Parathyroid adenoma (tissue), 2 donors: ENCODE results near the gene MRC1.
"Not testable (repeated sequence)": the region's sequence is repeated elsewhere in the genome, so short reads cannot be mapped to it uniquely, and the experiment has no call there.

Experiments
- H2AFZ ChIP-seq: fragments of 300-600 bp; sonication (generic); one replicate; pipeline ENCODE4 v1.7.0; 2017; ENCODE audit warnings: antibody characterized with exemption, mild to moderate bottlenecking
- H3K27ac ChIP-seq: fragments of 300-600 bp; sonication (generic); one replicate; pipeline ENCODE4 v1.7.0; 2017
- H3K27me3 ChIP-seq: fragments of 300-600 bp; sonication (generic); one replicate; pipeline ENCODE4 v1.7.0; 2017; ENCODE audit warnings: low read length; ENCODE audit not compliant: control insufficient read depth, insufficient read depth
- H3K36me3 ChIP-seq: fragments of 300-600 bp; sonication (generic); one replicate; pipeline ENCODE4 v1.7.0; 2017; ENCODE audit warnings: low read length; ENCODE audit not compliant: control insufficient read depth, insufficient read depth
- H3K4me1 ChIP-seq: fragments of 300-600 bp; sonication (generic); one replicate; pipeline ENCODE4 v1.7.0; 2017; ENCODE audit warnings: control low read depth
- H3K4me2 ChIP-seq: fragments of 300-600 bp; sonication (generic); one replicate; pipeline ENCODE4 v1.7.0; 2017; ENCODE audit warnings: low read length
- H3K4me3 ChIP-seq: fragments of 300-600 bp; sonication (generic); one replicate; pipeline ENCODE4 v1.7.0; 2017; ENCODE audit warnings: low read depth, low read length
- H3K79me2 ChIP-seq: fragments of 300-600 bp; sonication (generic); one replicate; pipeline ENCODE4 v1.7.0; 2017; ENCODE audit warnings: control low read depth
- H3K9ac ChIP-seq: fragments of 300-600 bp; sonication (generic); one replicate; pipeline ENCODE4 v1.7.0; 2017; ENCODE audit warnings: mild to moderate bottlenecking
- H3K9me3 ChIP-seq: fragments of 300-600 bp; sonication (generic); one replicate; pipeline ENCODE4 v1.7.0; 2017; ENCODE audit warnings: low read length; ENCODE audit not compliant: control insufficient read depth
- CTCF ChIP-seq: fragments of 300-600 bp; sonication (generic); IDR thresholded peaks from one replicate; pipeline ENCODE4 v1.7.0; 2017; ENCODE audit warnings: antibody characterized with exemption, mild to moderate bottlenecking
- donor health status: primary hyperparathyroidism.

The MRC1 gene

GRCh38 chr10:17923728-17924127 is 114.6 kb downstream of the MRC1 start:
- H3K27me3 ChIP-seq: no peaks in the 10 kb centered on the region
- no peaks in the 10 kb centered on the region for H3K36me3 ChIP-seq
- H3K4me1 ChIP-seq: no peaks in the 10 kb centered on the region
- no peak overlapping the region for H3K4me3 ChIP-seq
- no peak overlapping the region for H2AFZ ChIP-seq
- no peak for TF ChIP-seq CTCF
- no peak overlapping the region for H3K4me2 ChIP-seq
- no peaks in the 10 kb centered on the region for H3K79me2 ChIP-seq
- H3K9me3 ChIP-seq: no peaks in the 10 kb centered on the region
- H3K9ac ChIP-seq: no peak overlapping the region
- no peak overlapping the region for H3K27ac ChIP-seq

DNA sequence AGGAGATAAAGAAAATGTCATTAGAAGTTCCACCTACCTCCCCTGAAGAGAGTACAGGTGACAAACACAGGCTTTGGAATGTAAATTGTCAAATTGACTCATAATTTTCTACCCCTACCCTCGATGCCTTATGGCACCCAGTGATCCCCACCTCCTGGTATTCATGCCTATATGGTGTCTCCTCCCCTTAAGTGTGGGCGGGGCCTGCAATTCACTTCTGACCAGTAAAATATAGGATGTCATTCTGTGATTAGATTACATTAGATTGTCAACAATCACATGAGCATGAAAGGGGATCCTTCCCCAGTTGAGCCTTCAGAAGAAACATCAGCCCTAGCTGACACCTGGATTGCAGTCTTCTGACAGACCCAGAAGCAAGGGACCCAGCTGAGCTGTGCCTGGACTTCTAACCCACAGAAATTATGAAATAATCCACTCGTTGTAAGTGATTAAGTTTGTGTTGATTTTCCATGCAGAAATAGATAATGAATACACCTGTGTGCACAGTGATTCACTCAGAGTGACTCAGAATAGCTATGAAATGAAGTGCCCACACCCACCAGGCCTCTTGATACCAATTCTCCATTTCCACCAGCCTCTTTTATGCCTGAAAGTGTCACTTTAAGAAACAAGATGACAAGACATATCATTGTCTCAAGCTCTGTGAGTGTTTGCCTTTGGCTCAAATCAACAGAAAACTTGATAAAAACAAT is 134.0 kb downstream of the MRC1 start:
- Histone ChIP-seq H3K36me3 (no peaks in the 10 kb centered on the region), H3K9me3 (no peaks in the 10 kb centered on the region)

GRCh38 chr10:17950269-17950668 is 141.1 kb downstream of the MRC1 start:
- H3K9ac ChIP-seq, H3K79me2 ChIP-seq, H3K4me2 ChIP-seq, H3K4me3 ChIP-seq, H3K4me1 ChIP-seq, H3K9me3 ChIP-seq, H3K36me3 ChIP-seq, H3K27ac ChIP-seq, H2AFZ ChIP-seq, H3K27me3 ChIP-seq: not testable (repeated sequence)

More for the DNA sequence above, 134.0 kb downstream of the MRC1 start:
- Histone ChIP-seq H3K27me3 (no peaks in the 10 kb centered on the region), H3K4me3 (no peak overlapping the region), H3K79me2 (no peaks in the 10 kb centered on the region), H3K27ac (no peak overlapping the region), H3K4me1 (no peaks in the 10 kb centered on the region), H3K4me2 (no peak overlapping the region), H3K9ac (no peak overlapping the region), H2AFZ (no peak overlapping the region)
- no peak for TF ChIP-seq CTCF

DNA sequence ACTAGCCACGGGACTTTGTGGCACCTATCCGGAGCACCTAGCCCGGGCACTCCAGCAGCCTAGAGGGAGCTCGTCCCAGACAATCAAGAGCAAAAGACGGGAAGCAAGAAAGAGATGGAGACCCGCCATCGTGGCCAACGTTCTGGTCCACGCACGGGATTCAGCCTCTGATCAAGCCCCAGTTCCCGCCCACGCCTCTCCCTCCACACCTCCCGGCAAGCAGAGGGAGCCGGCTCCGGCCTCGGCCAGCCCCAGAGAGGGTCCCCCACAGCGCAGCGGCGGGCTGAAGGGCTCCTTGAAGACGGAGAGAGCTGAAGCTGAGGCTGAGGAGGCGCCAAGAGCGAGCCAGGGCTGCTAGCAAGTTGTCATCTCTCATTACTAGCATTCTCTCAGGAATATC is 141.6 kb downstream of the MRC1 start:
- Histone ChIP-seq H3K4me3 (no peak overlapping the region), H2AFZ (no peak overlapping the region), H3K79me2 (no peaks in the 10 kb centered on the region), H3K9ac (no peak overlapping the region), H3K27me3 (no peaks in the 10 kb centered on the region), H3K9me3 (no peaks in the 10 kb centered on the region), H3K4me2 (no peak overlapping the region), H3K4me1 (no peaks in the 10 kb centered on the region), H3K27ac (no peak overlapping the region), H3K36me3 (no peaks in the 10 kb centered on the region)
- no peak for TF ChIP-seq CTCF

DNA sequence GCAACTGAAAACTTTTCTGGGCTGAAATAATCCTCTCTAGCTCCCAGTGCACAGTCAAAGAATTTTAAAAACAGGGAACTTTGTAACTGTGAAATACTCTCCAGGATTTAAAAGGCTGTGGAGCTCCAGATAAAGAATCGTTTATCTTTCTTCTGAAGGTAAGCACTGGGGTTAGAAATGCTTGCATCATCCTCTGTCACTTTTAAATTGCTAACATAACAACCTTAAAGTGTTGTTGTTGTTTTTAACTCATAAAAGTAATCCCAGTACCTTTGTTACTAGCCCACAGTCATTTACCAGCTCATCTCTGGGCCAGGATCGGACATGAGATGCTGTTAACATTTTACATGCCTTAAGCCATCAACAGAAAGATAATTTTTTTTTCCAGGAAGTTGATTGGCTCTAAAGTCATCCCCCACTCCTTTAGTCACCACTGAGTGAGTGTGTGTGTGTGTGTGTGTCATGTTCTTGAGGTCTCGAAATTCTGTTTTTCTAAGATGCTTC is 142.8 kb downstream of the MRC1 start, which contains the start of gene SLC39A12:
TSS of gene SLC39A12 (plus strand) at position 51 of the 504 bp plus-strand sequence. CDS start 1,359 bp downstream, outside the sequence.
- no peak within 1 kb of the TSS for H3K4me2 ChIP-seq
- H3K27ac ChIP-seq: no peak within 1 kb of the TSS
- H3K9me3 ChIP-seq: no peaks in the 10 kb centered on the region
- H2AFZ ChIP-seq: no peak within 1 kb of the TSS
- H3K4me3 ChIP-seq: no peak within 1 kb of the TSS
- no peaks in the 10 kb centered on the region for H3K36me3 ChIP-seq
- H3K9ac ChIP-seq: no peak within 1 kb of the TSS
- no peaks in the 10 kb centered on the region for H3K27me3 ChIP-seq
- TF ChIP-seq CTCF: no peak
- H3K4me1 ChIP-seq: no peaks in the 10 kb centered on the region
- no peaks in the 10 kb centered on the region for H3K79me2 ChIP-seq

GRCh38 chr10:17954372-17954771 is 145.2 kb downstream of the MRC1 start:
- not testable (repeated sequence) for H3K27me3 ChIP-seq, H3K79me2 ChIP-seq, H3K27ac ChIP-seq, H3K4me2 ChIP-seq, H3K9ac ChIP-seq, H3K4me1 ChIP-seq, H3K36me3 ChIP-seq, H3K9me3 ChIP-seq, H3K4me3 ChIP-seq, H2AFZ ChIP-seq
